ENCODE measurements around the gene NPLOC4. TPM values are rescaled to one million over a fixed set of nuclear protein-coding genes. Genes with fewer than 3 reads are reported as not detected.
A peak's percentile ranks its signal among the peaks of the same experiment; 100 is the strongest.

NPLOC4 gene
- total and polyA plus RNA-seq, 2 donors from 2014 or later, result 41.5 to 86.4 TPM

- DNase-seq (peak in 1 of 5 donors; percentile 54), FAIRE-seq (no peak)
- peaks cover 12 to 22% (median 13%) of the 10 kb centered on the region in 3 donors for H3K4me1 ChIP-seq (ENCODE audit: control insufficient read depth in 2 of 3, insufficient read depth in 2 of 3, low read depth in 1 of 3, low read length in 3 of 3)
- H3K9me3 ChIP-seq (ENCODE audit: control insufficient read depth in 2 of 3, insufficient read depth in 1 of 3, low read length in 3 of 3), result no peaks in the 10 kb centered on the region
- peaks cover 18 to 70% (median 40%) of the 10 kb centered on the region in 3 donors for H3K36me3 ChIP-seq (ENCODE audit: control insufficient read depth in 2 of 3, insufficient read depth in 3 of 3, low read length in 3 of 3)
- no peak for TF ChIP-seq CTCF (IDR thresholded peaks at IDR 0.05; ENCODE audit: borderline replicate concordance, extremely low read depth, insufficient read depth)
- no peak overlapping the region for H3K27ac ChIP-seq (ENCODE audit: low read depth in 2 of 2, low read length in 2 of 2)
- no peak overlapping the region for H3K4me3 ChIP-seq (ENCODE audit: low read length in 3 of 3)
- intact Hi-C loops (cut with DNase I), result no loop called here
- H3K27me3 ChIP-seq (ENCODE audit: control insufficient read depth, insufficient read depth, low read length), result no peaks in the 10 kb centered on the region
- H3K9ac ChIP-seq (ENCODE audit: low read length in 3 of 3), result no peak overlapping the region
Observed at GRCh38 chr17:81568416-81568815, 68.5 kb downstream of the NPLOC4 start.

GRCh38 chr17:81567191-81567590, 69.7 kb downstream of the NPLOC4 start:
- H3K9ac ChIP-seq (ENCODE audit: low read length in 3 of 3), result no peak overlapping the region
- DNase-seq, result no peak
- H3K36me3 ChIP-seq (ENCODE audit: control insufficient read depth in 2 of 3, insufficient read depth in 3 of 3, low read length in 3 of 3), result peaks cover 18 to 76% (median 40%) of the 10 kb centered on the region in 3 donors
- FAIRE-seq, result no peak
- H3K4me1 ChIP-seq (ENCODE audit: control insufficient read depth in 2 of 3, insufficient read depth in 2 of 3, low read depth in 1 of 3, low read length in 3 of 3), result peaks cover 12 to 22% (median 13%) of the 10 kb centered on the region in 3 donors
- peak overlapping the region in 1 of 3 donors; percentile 29 for H3K4me3 ChIP-seq (ENCODE audit: low read length in 3 of 3)
- peak overlapping the region; percentile 28 to 79 for H3K27ac ChIP-seq (ENCODE audit: low read depth in 2 of 2, low read length in 2 of 2)
- H3K9me3 ChIP-seq (ENCODE audit: control insufficient read depth in 2 of 3, insufficient read depth in 1 of 3, low read length in 3 of 3), result no peaks in the 10 kb centered on the region
- intact Hi-C loops (cut with DNase I), result no loop called here
- no peak for TF ChIP-seq CTCF (IDR thresholded peaks at IDR 0.05; ENCODE audit: borderline replicate concordance, extremely low read depth, insufficient read depth)
- H3K27me3 ChIP-seq (ENCODE audit: control insufficient read depth, insufficient read depth, low read length), result no peaks in the 10 kb centered on the region

GRCh38 chr17:81566461-81567126, 70.3 kb downstream of the NPLOC4 start:
- peaks cover 17 to 74% (median 38%) of the 10 kb centered on the region in 3 donors for H3K36me3 ChIP-seq (ENCODE audit: control insufficient read depth in 2 of 3, insufficient read depth in 3 of 3, low read length in 3 of 3)
- H3K4me3 ChIP-seq (ENCODE audit: low read length in 3 of 3), result peak overlapping the region in 1 of 3 donors; percentile 29
- DNase-seq, result peak in 4 of 5 donors; percentile 63 to 88 (median 84)
- H3K9me3 ChIP-seq (ENCODE audit: control insufficient read depth in 2 of 3, insufficient read depth in 1 of 3, low read length in 3 of 3), result no peaks in the 10 kb centered on the region
- H3K4me1 ChIP-seq (ENCODE audit: control insufficient read depth in 2 of 3, insufficient read depth in 2 of 3, low read depth in 1 of 3, low read length in 3 of 3), result peaks cover 12 to 22% (median 13%) of the 10 kb centered on the region in 3 donors
- H3K27me3 ChIP-seq (ENCODE audit: control insufficient read depth, insufficient read depth, low read length), result no peaks in the 10 kb centered on the region
- TF ChIP-seq CTCF (IDR thresholded peaks at IDR 0.05; ENCODE audit: borderline replicate concordance, extremely low read depth, insufficient read depth), result no peak
- FAIRE-seq, result no peak
- intact Hi-C loops (cut with DNase I), result no loop called here
- no peak overlapping the region for H3K9ac ChIP-seq (ENCODE audit: low read length in 3 of 3)
- peak overlapping the region; percentile 28 to 79 for H3K27ac ChIP-seq (ENCODE audit: low read depth in 2 of 2, low read length in 2 of 2)
